Measurements from ENCODE around the gene NAALADL1.

Gene NAALADL1

GRCh38 chr11:65058419-65059054 is at the start of gene NAALADL1:
TSS of gene NAALADL1 (minus strand) at chr11:65058553. CDS start at chr11:65058521, 32 bp downstream.
- no peak for DNase-seq

GRCh38 chr11:65107751-65108468 is 49.6 kb upstream of the NAALADL1 start:
- DNase-seq = no peak

DNA sequence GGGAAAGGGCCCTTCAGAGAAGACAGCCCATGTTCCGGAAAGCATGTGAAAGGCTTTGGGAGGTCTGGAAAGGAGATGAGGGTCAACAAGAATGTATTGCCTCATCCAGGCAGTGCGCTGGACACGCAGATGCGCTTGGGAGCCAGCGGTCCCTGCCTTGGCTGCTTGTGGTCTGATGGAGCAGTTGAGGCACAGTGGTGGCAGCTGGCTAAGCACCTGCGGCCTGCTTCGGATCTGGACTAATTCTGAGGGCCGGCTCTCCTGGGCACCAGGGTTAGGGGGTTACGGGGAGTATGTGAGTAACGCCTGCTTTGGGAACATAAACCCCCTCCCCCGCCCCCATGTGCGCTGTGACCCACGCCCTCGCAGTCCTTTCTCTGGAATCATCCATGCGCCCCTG is 48.7 kb upstream of the NAALADL1 start:
- no peak for DNase-seq

DNA sequence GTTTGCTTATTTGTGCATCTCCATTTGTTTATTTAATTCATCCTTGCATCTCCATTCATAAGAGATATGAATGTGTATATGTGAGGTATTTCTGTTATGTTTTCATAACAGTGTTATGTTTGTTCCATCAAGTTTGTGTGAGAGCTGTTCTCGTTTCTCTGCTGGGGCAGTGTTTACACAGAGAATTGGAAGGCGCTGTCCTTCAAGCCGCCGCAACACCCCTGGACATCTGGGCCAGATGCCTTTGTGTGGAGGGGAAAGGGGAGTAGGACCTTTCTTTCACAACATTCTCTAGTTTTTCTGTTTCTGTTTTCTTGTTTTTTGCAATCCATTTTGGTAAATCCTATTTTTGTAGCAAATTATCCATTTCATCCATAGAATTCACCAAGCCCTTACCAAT is 46.3 kb upstream of the NAALADL1 start:
- no peak for DNase-seq

DNA sequence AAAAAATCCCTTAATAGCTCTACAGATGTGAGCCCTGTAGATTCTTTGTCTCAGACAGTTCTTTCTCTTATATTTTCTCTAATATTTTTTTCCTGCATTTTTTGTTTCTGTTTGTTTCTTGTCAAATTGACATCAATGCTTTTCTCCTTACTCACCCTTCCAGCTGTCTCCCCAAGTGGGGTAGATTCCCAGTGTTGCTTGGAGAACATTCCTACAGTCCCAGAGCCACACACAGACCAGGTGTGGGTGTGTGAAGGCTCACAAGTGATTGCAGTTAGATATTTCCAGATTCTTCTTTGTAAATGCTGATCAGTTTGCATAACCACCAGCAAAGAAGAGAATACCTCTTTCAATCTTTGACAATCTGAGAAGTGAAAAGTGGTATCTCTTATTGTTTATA is 45.1 kb upstream of the NAALADL1 start:
- DNase-seq = no peak

- DNase-seq = no peak
These were observed 44.1 kb upstream of the NAALADL1 start for GRCh38 chr11:65102142-65103095.

DNA sequence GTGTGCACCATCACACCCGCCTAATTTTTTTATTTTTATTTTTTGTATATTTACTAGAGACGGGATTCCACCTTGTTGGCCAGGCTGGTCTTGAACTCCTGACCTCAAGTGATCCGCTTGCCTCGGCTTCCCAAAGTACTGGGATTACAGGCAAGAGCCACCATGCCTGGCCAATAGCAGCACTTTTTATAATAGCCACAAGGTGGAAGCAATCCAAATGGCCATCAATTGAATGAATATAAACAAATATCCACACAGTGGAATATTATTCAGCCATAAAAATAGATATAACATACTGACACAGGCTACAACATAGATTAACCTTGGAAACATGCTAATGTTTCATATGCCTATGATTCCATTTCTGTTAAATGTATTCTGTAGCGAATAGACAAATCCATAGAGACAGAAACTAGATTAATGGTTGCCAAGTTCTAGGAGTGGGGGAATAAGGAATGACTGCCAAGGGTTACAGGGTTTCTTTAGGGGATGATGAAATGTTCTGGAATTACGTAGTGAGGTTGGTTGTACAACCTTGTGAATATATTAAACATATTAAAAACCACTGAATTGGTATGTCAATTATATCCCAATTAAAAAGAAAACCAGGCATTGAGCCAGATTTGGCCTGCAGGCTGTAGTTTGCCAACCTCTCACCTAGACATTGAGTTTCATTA is 42.5 kb upstream of the NAALADL1 start:
- no peak for DNase-seq

DNA sequence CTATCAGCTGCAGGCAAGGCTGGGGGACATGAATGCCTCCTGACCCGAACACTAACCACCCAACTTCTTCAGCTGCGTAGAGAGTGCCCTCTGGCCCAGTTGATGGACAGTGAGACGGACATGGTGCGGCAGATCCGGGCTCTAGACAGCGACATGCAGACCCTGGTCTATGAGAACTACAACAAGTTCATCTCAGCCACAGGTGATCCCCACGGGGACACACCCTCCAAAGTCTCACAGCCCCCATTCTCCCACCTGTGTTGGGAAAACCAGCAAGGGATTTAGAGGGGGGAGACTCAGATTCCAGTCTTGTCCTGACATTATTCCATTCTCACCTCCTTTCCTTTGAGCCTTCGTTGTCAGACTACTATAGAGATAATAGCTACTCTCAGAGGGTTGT is 38.6 kb upstream of the NAALADL1 start:
- DNase-seq = no peak

DNA sequence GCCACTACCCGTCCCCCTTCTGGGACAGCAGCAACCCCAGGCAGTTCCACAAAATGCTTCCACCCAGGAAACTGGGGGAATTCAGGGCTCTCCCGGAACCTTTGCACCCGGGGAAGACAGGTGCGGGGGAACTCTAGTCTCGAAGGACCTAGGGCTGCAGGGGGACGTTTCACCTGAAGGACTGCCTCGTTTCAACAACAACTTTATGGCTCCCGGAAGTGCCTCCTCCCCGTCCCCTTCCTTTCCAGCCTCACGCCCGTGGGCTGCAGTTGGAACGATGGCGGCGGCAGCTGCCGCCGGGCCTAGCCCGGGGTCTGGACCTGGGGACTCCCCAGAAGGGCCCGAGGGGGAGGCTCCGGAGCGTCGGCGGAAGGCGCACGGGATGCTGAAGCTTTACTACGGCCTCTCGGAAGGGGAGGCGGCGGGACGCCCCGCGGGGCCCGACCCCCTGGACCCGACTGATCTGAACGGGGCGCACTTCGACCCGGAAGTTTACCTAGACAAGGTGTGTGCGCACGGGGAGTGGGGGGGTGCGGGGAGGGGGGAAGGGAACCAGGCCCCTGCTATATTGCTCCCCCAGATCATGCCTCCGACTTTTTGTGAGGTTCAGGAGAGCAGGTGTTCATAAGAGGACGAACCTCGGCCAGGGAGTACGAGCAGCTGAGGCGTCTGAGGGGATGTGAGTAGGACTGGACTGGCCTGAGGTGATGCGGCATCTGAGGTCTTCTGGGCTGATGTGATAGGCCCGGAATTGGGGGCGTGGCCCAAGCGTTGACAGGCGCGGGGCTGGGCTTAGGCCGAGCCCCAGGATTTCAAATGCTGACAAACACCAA is 37.8 kb upstream of the NAALADL1 start, which contains the start of gene VPS51:
VPS51 (plus strand) TSS at position 241 of the 833 bp plus-strand sequence; CDS start at position 278, 37 bp downstream.
- DNase-seq = peak; percentile 85

GRCh38 chr11:65095427-65095826 is 37.1 kb upstream of the NAALADL1 start:
- no peak for DNase-seq

GRCh38 chr11:65090628-65091027 is 32.3 kb upstream of the NAALADL1 start:
- DNase-seq = no peak

GRCh38 chr11:65089621-65090020 is 31.3 kb upstream of the NAALADL1 start:
- DNase-seq = no peak

DNA sequence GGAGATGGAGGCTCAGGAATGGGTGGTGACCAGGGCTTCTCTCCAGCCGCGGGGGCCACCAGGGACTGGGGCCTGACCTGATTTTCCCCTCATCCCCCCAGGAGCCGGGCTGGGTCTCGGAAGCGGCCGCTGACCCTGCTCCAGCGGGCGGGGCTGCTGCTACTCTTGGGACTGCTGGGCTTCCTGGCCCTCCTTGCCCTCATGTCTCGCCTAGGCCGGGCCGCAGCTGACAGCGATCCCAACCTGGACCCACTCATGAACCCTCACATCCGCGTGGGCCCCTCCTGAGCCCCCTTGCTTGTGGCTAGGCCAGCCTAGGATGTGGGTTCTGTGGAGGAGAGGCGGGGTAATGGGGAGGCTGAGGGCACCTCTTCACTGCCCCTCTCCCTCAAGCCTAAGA is 29.5 kb upstream of the NAALADL1 start:
- no peak for DNase-seq

DNA sequence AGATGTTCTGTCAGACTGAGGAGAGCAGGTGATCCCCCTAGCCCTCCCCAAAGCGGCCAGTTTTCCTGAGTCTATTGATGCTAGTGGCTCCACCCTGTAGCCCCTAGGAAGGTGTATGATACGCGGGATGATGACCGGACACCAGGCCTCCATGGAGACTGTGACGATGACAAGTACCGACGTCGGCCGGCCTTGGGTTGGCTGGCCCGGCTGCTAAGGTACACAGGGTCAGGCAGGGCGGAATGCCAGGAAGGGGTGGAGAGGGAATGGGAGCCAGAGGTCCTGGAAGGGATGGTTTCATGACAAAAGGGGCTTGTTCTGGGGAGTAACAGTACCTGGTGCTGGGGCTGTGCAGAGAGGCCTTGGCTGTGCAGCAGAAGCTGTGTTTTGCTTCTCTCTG is 28.9 kb upstream of the NAALADL1 start:
- DNase-seq = no peak

GRCh38 chr11:65086809-65087208 is 28.5 kb upstream of the NAALADL1 start:
- DNase-seq = no peak

DNA sequence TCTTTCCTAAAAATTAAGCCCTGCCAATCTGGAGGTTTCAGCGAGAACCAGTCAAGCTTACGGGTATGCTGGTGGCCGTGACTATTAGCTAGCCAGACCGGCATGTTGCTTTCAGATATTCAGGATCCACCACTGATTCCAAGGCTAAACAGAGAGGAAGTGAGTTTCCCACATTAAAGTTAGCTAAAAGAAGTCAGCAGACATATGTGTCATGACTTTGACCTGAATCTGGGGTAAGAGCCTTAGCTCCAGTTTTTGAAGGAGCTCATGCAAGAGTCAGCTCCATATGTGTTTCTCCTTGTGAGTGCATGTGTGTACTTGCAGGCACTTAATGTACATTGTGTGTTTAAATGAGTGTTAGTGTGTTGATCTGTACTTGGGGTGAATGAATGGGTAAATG is 27.1 kb upstream of the NAALADL1 start:
- no peak for DNase-seq

GRCh38 chr11:65084598-65085375 is 26.4 kb upstream of the NAALADL1 start:
- DNase-seq = no peak

DNA sequence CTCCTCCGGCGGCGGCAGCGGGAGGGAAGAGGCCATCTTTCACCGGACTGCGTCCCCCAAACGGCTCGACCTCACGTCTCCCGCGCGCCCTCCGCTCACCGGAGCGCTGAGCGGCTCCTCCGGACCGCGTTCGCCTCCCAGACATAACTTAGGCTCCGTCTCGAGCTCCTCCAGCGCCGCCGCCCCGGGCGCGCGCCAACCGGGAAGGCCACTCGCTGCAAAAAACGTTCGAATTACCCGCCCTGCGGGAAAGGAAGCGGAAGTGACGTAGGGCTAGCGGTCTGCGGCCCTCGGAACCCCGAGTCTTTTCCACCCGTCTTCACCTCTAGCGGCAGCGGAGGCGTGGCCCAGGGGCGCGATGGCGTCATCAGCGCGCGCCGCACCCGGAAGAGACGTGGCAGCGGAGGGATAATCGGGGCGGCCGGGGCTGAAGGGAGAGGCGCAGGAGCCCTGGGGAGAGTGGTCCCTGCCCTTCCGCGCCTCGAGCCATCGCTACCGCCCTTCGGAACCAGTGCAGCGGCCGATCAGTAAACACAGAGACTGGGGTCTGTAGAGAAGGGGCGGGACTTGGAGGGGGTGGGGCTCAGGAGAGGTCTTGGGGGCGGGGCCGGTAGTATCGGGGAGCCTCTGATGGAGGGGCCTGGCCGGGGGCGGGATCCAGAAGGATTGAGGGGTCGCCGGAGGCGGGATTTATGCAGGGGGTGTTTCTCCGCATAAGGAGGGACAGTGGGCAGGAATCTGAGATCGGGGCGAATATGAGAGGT is 25.7 kb upstream of the NAALADL1 start, which contains the start of the genes CDCA5 and ZFPL1:
CDCA5 (minus strand) TSS at position 207 of the 764 bp plus-strand sequence; CDS start at position 145, 62 bp downstream.
ZFPL1 (plus strand) TSS at position 389 of the 764 bp plus-strand sequence. CDS start 477 bp downstream, outside the sequence.
- DNase-seq = peak; percentile 96

DNA sequence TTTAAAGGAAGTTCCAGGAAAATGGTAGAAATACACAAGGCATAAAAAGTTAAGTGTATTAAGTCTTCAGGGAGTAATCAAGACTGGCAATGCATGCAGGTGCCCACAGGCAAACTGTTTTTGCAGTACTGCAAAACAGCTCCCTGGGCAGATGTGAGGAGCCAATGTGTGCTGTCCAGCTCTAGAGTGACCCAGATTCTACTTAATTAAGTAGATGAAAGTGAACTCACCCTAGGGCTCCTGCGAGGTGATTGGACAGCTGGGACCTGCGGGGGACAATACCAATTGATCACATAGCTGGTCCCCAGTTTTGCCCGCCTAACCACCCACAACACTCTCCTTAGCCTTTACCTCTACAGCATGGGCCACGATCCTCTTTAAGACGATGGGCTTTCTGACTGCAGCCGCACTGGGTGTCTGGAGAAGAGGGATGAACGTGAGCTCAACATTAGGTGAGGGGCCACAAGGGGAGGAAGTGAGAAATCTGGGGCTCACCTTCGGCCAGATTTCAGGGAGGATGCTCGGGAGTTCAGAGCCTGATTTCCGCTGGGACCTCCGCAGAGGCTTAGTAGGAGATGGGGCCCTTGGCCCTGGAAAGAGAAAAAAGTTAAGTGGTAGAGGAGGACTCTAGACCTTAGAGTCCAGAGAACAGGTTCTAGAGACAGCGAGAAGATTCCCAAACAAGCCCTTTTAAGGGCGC is 24.9 kb upstream of the NAALADL1 start:
- DNase-seq = no peak
